ENCODE measurements around the gene PEX11B. TPM values are rescaled to one million over a fixed set of nuclear protein-coding genes. Genes with fewer than 3 reads are reported as not detected.
A peak's percentile ranks its signal among the peaks of the same experiment; 100 is the strongest.

The PEX11B gene
- total RNA-seq, 3 donors from 2014 or later = 20.3 to 40.1 (median 22.0) TPM

DNA sequence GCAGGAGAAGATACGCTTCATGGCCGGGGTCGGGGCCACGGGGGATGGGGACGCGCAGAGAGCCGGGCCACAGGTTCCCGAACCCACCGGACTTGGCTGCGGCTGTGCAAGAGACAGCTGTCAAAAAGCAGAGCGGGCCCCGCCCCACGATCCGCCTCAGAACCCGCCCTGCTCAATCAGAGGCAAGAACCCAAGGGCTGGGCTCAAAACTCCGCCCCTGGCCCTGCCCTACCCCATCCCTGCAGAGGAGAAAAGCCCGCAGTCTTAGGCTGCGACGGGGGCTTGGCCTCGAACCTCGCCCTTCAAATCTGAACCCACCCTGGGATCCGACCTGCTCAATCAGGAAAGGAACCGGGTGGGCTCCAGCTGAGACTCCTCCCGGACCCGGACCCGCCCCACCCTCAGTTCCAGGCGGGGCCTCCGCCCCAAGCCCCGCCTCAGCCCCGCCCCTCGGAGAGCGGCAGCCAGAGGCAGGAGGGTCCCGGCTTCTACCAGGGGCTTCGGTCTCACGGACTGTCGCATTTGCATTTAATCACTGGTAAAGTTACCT, 32.7 kb downstream of the PEX11B start, which contains the start of gene ANKRD35:
Gene ANKRD35 (minus strand): TSS at position 129 of the 550 bp plus-strand sequence. CDS start 108 bp downstream, at position 21.
- peak within 1 kb of the TSS; percentile 54 to 80 (median 57) for H3K4me3 ChIP-seq
- H3K27me3 ChIP-seq = no peaks in the 10 kb centered on the region
- TF ChIP-seq, protein P1, sequence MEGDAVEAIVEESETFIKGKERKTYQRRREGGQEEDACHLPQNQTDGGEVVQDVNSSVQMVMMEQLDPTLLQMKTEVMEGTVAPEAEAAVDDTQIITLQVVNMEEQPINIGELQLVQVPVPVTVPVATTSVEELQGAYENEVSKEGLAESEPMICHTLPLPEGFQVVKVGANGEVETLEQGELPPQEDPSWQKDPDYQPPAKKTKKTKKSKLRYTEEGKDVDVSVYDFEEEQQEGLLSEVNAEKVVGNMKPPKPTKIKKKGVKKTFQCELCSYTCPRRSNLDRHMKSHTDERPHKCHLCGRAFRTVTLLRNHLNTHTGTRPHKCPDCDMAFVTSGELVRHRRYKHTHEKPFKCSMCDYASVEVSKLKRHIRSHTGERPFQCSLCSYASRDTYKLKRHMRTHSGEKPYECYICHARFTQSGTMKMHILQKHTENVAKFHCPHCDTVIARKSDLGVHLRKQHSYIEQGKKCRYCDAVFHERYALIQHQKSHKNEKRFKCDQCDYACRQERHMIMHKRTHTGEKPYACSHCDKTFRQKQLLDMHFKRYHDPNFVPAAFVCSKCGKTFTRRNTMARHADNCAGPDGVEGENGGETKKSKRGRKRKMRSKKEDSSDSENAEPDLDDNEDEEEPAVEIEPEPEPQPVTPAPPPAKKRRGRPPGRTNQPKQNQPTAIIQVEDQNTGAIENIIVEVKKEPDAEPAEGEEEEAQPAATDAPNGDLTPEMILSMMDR (IDR thresholded peaks at IDR 0.05) = no peak
- TF ChIP-seq POLR2A (IDR thresholded peaks at IDR 0.05) (no peak), POLR2AphosphoS5 (IDR thresholded peaks at IDR 0.05) (no peak)
- H3K4me1 ChIP-seq = peaks cover 0 to 14% of the 10 kb centered on the region in 2 donors
- DNase-seq (ENCODE audit: low spot score in 2 of 2) = peak; percentile 78 to 87
- H3K27ac ChIP-seq = peak within 1 kb of the TSS; percentile 26 to 54
- H3K9me3 ChIP-seq = no peaks in the 10 kb centered on the region
- H3K36me3 ChIP-seq = no peaks in the 10 kb centered on the region
- intact Hi-C loops (cut with DNase I; ENCODE audit: low total_unique reads) = no loop called here

GRCh38 chr1:145884675-145885074, 33.8 kb downstream of the PEX11B start:
- H3K36me3 ChIP-seq = no peaks in the 10 kb centered on the region
- peaks cover 0 to 3% of the 10 kb centered on the region in 2 donors for H3K4me1 ChIP-seq
- H3K27me3 ChIP-seq = no peaks in the 10 kb centered on the region
- H3K9me3 ChIP-seq = no peaks in the 10 kb centered on the region
- TF ChIP-seq, protein P1 (IDR thresholded peaks at IDR 0.05) = no peak
- no peak for TF ChIP-seq POLR2A (IDR thresholded peaks at IDR 0.05)
- no peak for TF ChIP-seq POLR2AphosphoS5 (IDR thresholded peaks at IDR 0.05)
- H3K4me3 ChIP-seq = no peak overlapping the region
- no peak overlapping the region for H3K27ac ChIP-seq
- intact Hi-C loops (cut with DNase I; ENCODE audit: low total_unique reads) = no loop called here
- no peak for DNase-seq (ENCODE audit: low spot score in 2 of 2)

DNA sequence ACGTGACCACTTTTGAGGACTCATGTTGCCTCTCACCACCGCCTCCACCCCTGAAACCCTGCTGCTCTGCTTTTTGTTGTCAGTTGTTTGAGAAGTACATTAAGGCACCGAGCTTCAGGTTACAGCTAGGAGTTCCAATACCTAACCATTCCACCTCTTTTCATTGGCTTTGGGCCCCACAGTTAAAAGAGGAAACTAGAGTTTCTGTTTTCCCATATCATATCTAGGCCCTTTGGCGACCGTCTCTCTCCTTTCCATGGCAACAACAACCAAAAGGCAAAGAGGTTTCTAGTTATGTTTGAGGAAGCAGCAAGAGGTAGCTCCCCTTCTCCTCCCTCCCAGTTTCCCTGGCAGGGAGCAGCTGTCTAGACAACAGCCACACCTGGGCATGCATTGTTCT, 38.7 kb downstream of the PEX11B start:
- DNase-seq (ENCODE audit: low spot score in 2 of 2) = no peak
- Histone ChIP-seq H3K9me3 (no peaks in the 10 kb centered on the region), H3K36me3 (no peaks in the 10 kb centered on the region), H3K27ac (peak overlapping the region; percentile 27 to 77), H3K4me3 (no peak overlapping the region), H3K27me3 (no peaks in the 10 kb centered on the region), H3K4me1 (no peaks in the 10 kb centered on the region)
- TF ChIP-seq POLR2A (IDR thresholded peaks at IDR 0.05) = no peak
- TF ChIP-seq, protein P1 (IDR thresholded peaks at IDR 0.05) = no peak
- TF ChIP-seq POLR2AphosphoS5 (IDR thresholded peaks at IDR 0.05) = no peak
- intact Hi-C loops (cut with DNase I; ENCODE audit: low total_unique reads) = no loop called here

DNA sequence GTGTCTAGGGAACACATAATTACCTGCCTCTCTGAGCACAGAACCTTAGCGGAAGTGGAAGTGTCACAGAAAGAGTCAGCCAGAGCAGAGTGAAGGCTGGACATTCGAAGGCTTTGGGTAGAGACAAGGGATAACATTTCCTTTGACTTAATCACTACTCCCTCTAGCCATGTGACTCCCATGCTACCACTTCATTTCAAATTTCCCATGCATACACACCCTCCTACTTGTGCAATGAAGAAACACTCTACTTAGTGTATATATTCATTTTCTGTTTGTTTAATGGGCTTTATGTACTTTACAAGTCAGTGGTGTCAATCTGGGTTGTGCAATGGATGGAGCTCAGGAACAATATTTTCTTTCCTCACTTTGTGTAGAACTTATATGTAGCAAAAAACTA, 39.8 kb downstream of the PEX11B start:
- no peaks in the 10 kb centered on the region for H3K27me3 ChIP-seq
- intact Hi-C loops (cut with DNase I; ENCODE audit: low total_unique reads) = no loop called here
- H3K4me1 ChIP-seq = no peaks in the 10 kb centered on the region
- DNase-seq (ENCODE audit: low spot score in 2 of 2) = no peak
- H3K9me3 ChIP-seq = no peaks in the 10 kb centered on the region
- TF ChIP-seq, protein P1 (IDR thresholded peaks at IDR 0.05) = no peak
- TF ChIP-seq POLR2A (IDR thresholded peaks at IDR 0.05) (no peak), POLR2AphosphoS5 (IDR thresholded peaks at IDR 0.05) (no peak)
- H3K27ac ChIP-seq = no peak overlapping the region
- no peak overlapping the region for H3K4me3 ChIP-seq
- H3K36me3 ChIP-seq = no peaks in the 10 kb centered on the region

DNA sequence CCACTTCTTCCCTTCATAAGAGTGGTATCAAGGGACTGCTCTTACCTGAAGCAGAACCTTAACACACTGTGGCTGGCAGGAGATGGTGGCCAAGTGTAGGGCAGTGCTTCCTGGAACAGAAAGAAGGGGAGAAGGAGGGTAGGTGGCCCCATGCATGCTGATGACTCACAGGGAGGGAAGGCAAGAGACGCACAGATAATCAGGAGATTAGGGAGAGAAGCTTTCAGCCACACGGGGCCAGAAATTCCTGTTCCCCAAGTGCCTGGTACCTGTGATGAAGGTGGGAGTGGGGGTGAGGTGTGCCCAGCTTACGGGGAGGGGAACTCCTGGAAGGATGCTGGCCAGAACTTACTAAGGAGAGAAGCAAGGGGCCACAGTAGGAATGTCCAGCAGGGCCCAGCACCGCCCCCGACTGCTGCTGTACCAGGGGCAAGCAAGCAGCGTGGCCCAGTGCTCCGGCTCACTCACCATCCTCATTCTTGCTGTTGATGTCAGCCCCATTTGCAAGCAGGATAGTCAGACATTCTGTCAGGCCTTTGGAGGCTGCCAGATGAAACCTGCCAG, 40.5 kb downstream of the PEX11B start:
- intact Hi-C loops (cut with DNase I; ENCODE audit: low total_unique reads) = no loop called here
- Histone ChIP-seq H3K9me3 (no peaks in the 10 kb centered on the region), H3K36me3 (no peaks in the 10 kb centered on the region), H3K4me1 (peaks cover 0 to 3% of the 10 kb centered on the region in 2 donors), H3K4me3 (no peak overlapping the region), H3K27me3 (no peaks in the 10 kb centered on the region), H3K27ac (no peak overlapping the region)
- no peak for DNase-seq (ENCODE audit: low spot score in 2 of 2)
- TF ChIP-seq, protein P1 (IDR thresholded peaks at IDR 0.05) = no peak
- TF ChIP-seq POLR2AphosphoS5 (IDR thresholded peaks at IDR 0.05) (no peak), POLR2A (IDR thresholded peaks at IDR 0.05) (no peak)
